Epithelial cell of proximal tubule (primary cell): ENCODE results near the gene IGFL4. TPM values are rescaled to one million over a fixed set of nuclear protein-coding genes. Genes with fewer than 3 reads are reported as not detected.

Experiments
- DNase-seq: peaks from one replicate; pipeline ENCODE4 v3.0.0-alpha.2; 2011; ENCODE audit warnings: low read depth
- H3K4me3 ChIP-seq: 2 replicates; pipeline ENCODE4 v1.5.1; 2011; ENCODE audit warnings: low read depth, mild to moderate bottlenecking, low read length
- CTCF ChIP-seq: conservative IDR thresholded peaks from 2 replicates; pipeline ENCODE4 v1.5.1; 2012; ENCODE audit warnings: low read depth, mild to moderate bottlenecking, low read length
- total RNA-seq: library from RNA; depleted of rRNA; stranded (reverse); fragments of >200 nt; gene quantifications from 2 replicates; pipeline ENCODE4 v1.2.3, GENCODE V29; 2015

Gene IGFL4
- total RNA-seq, 1 donor from 2014 or later: not detected

- no peak for DNase-seq
- peak; percentile 67 for TF ChIP-seq CTCF
- peak overlapping the region; percentile 63 for H3K4me3 ChIP-seq
Measured at GRCh38 chr19:46016426-46017094, 24.2 kb downstream of the IGFL4 start.

- no peak for TF ChIP-seq CTCF
- no peak for DNase-seq
- H3K4me3 ChIP-seq: peak overlapping the region; percentile 63
Measured at GRCh38 chr19:46015687-46016425, 24.9 kb downstream of the IGFL4 start.

- TF ChIP-seq CTCF: no peak
- DNase-seq: no peak
- H3K4me3 ChIP-seq: peak overlapping the region; percentile 38
Measured at GRCh38 chr19:46014941-46015686, 25.7 kb downstream of the IGFL4 start.

GRCh38 chr19:46014534-46014933, 26.3 kb downstream of the IGFL4 start:
- peak overlapping the region; percentile 38 for H3K4me3 ChIP-seq
- DNase-seq: no peak
- no peak for TF ChIP-seq CTCF

- TF ChIP-seq CTCF: peak; percentile 84
- no peak for DNase-seq
- no peak overlapping the region for H3K4me3 ChIP-seq
Measured at GRCh38 chr19:46009530-46010510, 31.0 kb downstream of the IGFL4 start.

- DNase-seq: no peak
- H3K4me3 ChIP-seq: no peak overlapping the region
- no peak for TF ChIP-seq CTCF
Measured at GRCh38 chr19:46006411-46006810, 34.4 kb downstream of the IGFL4 start.
